ENCODE results near the gene CEACAM19. TPM values are rescaled to one million over a fixed set of nuclear protein-coding genes. Genes with fewer than 3 reads are reported as not detected.

Gene CEACAM19
- total RNA-seq, 6 experiments from 2014 or later: 1.8 to 2.5 (median 2.1) TPM

- Mint-ChIP-seq H3K4me3 (no peak overlapping the region), H3K27me3 (ENCODE audit: insufficient read depth) (no peaks in the 10 kb centered on the region; the same call in none of the 2 replicates), H3K9me3 (no peaks in the 10 kb centered on the region), H3K4me1 (ENCODE audit: low read depth) (peaks cover 29% of the 10 kb centered on the region), H3K27ac (no peak overlapping the region), H3K36me3 (ENCODE audit: low read depth) (peaks cover 11% of the 10 kb centered on the region)
- TF ChIP-seq CTCF (IDR thresholded peaks at IDR 0.05): no peak
- no peak for DNase-seq
Observed at GRCh38 chr19:44642377-44642776, 28.9 kb upstream of the CEACAM19 start.

GRCh38 chr19:44643605-44644401 lies 27.5 kb upstream of the CEACAM19 start, which contains the start of gene PVR:
Gene PVR (plus strand): TSS chr19:44643910. CDS start chr19:44644097, 187 bp downstream.
- Mint-ChIP-seq H3K9me3 (no peaks in the 10 kb centered on the region), H3K4me3 (peak within 1 kb of the TSS; percentile 94), H3K27ac (peak within 1 kb of the TSS; percentile 86), H3K27me3 (ENCODE audit: insufficient read depth) (no peaks in the 10 kb centered on the region; the same call in none of the 2 replicates), H3K36me3 (ENCODE audit: low read depth) (peaks cover 11% of the 10 kb centered on the region), H3K4me1 (ENCODE audit: low read depth) (peaks cover 35% of the 10 kb centered on the region)
- DNase-seq: peak; percentile 43
- TF ChIP-seq CTCF (IDR thresholded peaks at IDR 0.05): no peak; the same call in 1 of the 2 replicates

- Mint-ChIP-seq H3K4me3 (peak overlapping the region; percentile 94), H3K27me3 (ENCODE audit: insufficient read depth) (no peaks in the 10 kb centered on the region; the same call in none of the 2 replicates), H3K9me3 (no peaks in the 10 kb centered on the region), H3K27ac (peak overlapping the region; percentile 86), H3K36me3 (ENCODE audit: low read depth) (peaks cover 12% of the 10 kb centered on the region), H3K4me1 (ENCODE audit: low read depth) (peaks cover 31% of the 10 kb centered on the region)
- TF ChIP-seq CTCF (IDR thresholded peaks at IDR 0.05): no peak
- peak; percentile 21 for DNase-seq
Observed at GRCh38 chr19:44644402-44645016, 26.8 kb upstream of the CEACAM19 start.

GRCh38 chr19:44645407-44646048 lies 25.8 kb upstream of the CEACAM19 start:
- Mint-ChIP-seq H3K4me3 (peak overlapping the region; percentile 70), H3K4me1 (ENCODE audit: low read depth) (peaks cover 27% of the 10 kb centered on the region), H3K9me3 (no peaks in the 10 kb centered on the region), H3K27ac (no peak overlapping the region), H3K36me3 (ENCODE audit: low read depth) (peaks cover 21% of the 10 kb centered on the region), H3K27me3 (ENCODE audit: insufficient read depth) (no peaks in the 10 kb centered on the region; the same call in none of the 2 replicates)
- TF ChIP-seq CTCF (IDR thresholded peaks at IDR 0.05): no peak
- DNase-seq: no peak

GRCh38 chr19:44646049-44646416 lies 25.2 kb upstream of the CEACAM19 start:
- no peak for TF ChIP-seq CTCF (IDR thresholded peaks at IDR 0.05)
- Mint-ChIP-seq H3K36me3 (ENCODE audit: low read depth) (peaks cover 19% of the 10 kb centered on the region; the same call in 1 of the 2 replicates), H3K27ac (no peak overlapping the region), H3K27me3 (ENCODE audit: insufficient read depth) (no peaks in the 10 kb centered on the region; the same call in none of the 2 replicates), H3K9me3 (no peaks in the 10 kb centered on the region), H3K4me1 (ENCODE audit: low read depth) (peaks cover 22% of the 10 kb centered on the region), H3K4me3 (0 out of 2 replicates have a peak overlapping the region, but pooled peaks have one; percentile 17)
- no peak for DNase-seq
